GM23338 (cell line): ENCODE data around the gene NBAS. TPM values are rescaled to one million over a fixed set of nuclear protein-coding genes. Genes with fewer than 3 reads are reported as not detected.

Source experiments
- ATAC-seq: fragments of 200-7000 bp; cut with Tn5 transposase; 3 replicates; pipeline ENCODE4 v1.9.1; 2020
- DNase-seq: peaks from one replicate; pipeline ENCODE4 v3.0.0-alpha.2; 2015; ENCODE audit warnings: low spot score
- H2AFZ ChIP-seq: fragments of 200-600 bp; sonication (generic); 2 replicates; pipeline ENCODE4 v1.8.0; 2016; ENCODE audit warnings: antibody characterized with exemption, mild to moderate bottlenecking, moderate library complexity
- H3F3A ChIP-seq: fragments of 200-600 bp; sonication (generic); replicated peaks from 2 replicates; pipeline ENCODE4 v1.8.0; 2017; ENCODE audit warnings: antibody characterized with exemption, mixed run types, low read depth
- H3K27ac ChIP-seq: fragments of 200-600 bp; sonication (generic); 2 replicates; pipeline ENCODE4 v1.6.1; 2016; ENCODE audit warnings: low read depth
- H3K27me3 ChIP-seq: fragments of 200-600 bp; sonication (generic); 2 replicates; pipeline ENCODE4 v1.8.0; 2016; ENCODE audit warnings: mild to moderate bottlenecking, mixed run types, moderate library complexity; ENCODE audit not compliant: insufficient read depth
- H3K36me3 ChIP-seq: fragments of 200-600 bp; sonication (generic); 2 replicates; pipeline ENCODE4 v1.8.0; 2016; ENCODE audit warnings: mild to moderate bottlenecking; ENCODE audit not compliant: insufficient read depth
- H3K4me1 ChIP-seq: fragments of 200-600 bp; sonication (generic); 2 replicates; pipeline ENCODE4 v1.8.0; 2016; ENCODE audit warnings: mild to moderate bottlenecking, moderate library complexity; ENCODE audit not compliant: insufficient read depth
- H3K4me2 ChIP-seq: fragments of 200-600 bp; sonication (generic); 2 replicates; pipeline ENCODE4 v1.7.1; 2017; ENCODE audit warnings: mixed run types
- H3K4me3 ChIP-seq: fragments of 200-600 bp; sonication (generic); 2 replicates; pipeline ENCODE4 v1.6.1; 2016; ENCODE audit warnings: mixed run types
- H3K79me2 ChIP-seq: fragments of 200-600 bp; sonication (generic); replicated peaks from 2 replicates; pipeline ENCODE4 v1.8.0; 2017; ENCODE audit warnings: mild to moderate bottlenecking; ENCODE audit not compliant: insufficient read depth
- H3K9me2 ChIP-seq: fragments of 200-600 bp; sonication (generic); 2 replicates; pipeline ENCODE4 v1.8.0; 2017; ENCODE audit not compliant: insufficient read depth
- H4K20me1 ChIP-seq: fragments of 200-600 bp; sonication (generic); replicated peaks from 2 replicates; pipeline ENCODE4 v1.8.0; 2017; ENCODE audit warnings: mild to moderate bottlenecking; ENCODE audit not compliant: insufficient read depth
- H3K27ac Mint-ChIP-seq: 2 replicates; pipeline ENCODE4 v1.8.0; 2020; ENCODE audit warnings: inconsistent platforms, mild to moderate bottlenecking, moderate library complexity, mixed read lengths
- H3K27me3 Mint-ChIP-seq: 3 replicates; pipeline ENCODE4 v1.8.0; 2022; ENCODE audit warnings: low read depth, mild to moderate bottlenecking, moderate library complexity, mixed read lengths, inconsistent platforms; ENCODE audit not compliant: insufficient read depth, poor library complexity
- H3K36me3 Mint-ChIP-seq: 3 replicates; pipeline ENCODE4 v1.8.0; 2021; ENCODE audit warnings: low read depth, mild to moderate bottlenecking, inconsistent platforms, moderate library complexity, mixed read lengths
- H3K4me1 Mint-ChIP-seq: 3 replicates; pipeline ENCODE4 v1.8.0; 2020; ENCODE audit warnings: mild to moderate bottlenecking, inconsistent platforms, mixed read lengths
- H3K4me3 Mint-ChIP-seq: 3 replicates; pipeline ENCODE4 v1.8.0; 2021; ENCODE audit warnings: moderate library complexity, mild to moderate bottlenecking, inconsistent platforms, mixed read lengths
- H3K9me3 Mint-ChIP-seq: 3 replicates; pipeline ENCODE4 v1.8.0; 2020; ENCODE audit warnings: moderate library complexity, mild to moderate bottlenecking, inconsistent platforms, mixed read lengths
- CREB1 ChIP-seq: fragments of 250-450 bp; sonication (Bioruptor Pico); IDR thresholded peaks from 2 replicates; pipeline ENCODE4 v1.5.0; 2020; ENCODE audit warnings: low read depth, mild to moderate bottlenecking, moderate library complexity
- ETS1 ChIP-seq: IDR thresholded peaks from 2 replicates; pipeline ENCODE4 v1.6.1; 2016; ENCODE audit warnings: antibody characterized with exemption
- EZH2phosphoT487 ChIP-seq: fragments of 200-600 bp; sonication (generic); IDR thresholded peaks from one replicate; pipeline ENCODE4 v1.8.1; 2018; ENCODE audit warnings: antibody characterized with exemption; ENCODE audit not compliant: unreplicated experiment
- JUNB ChIP-seq: IDR thresholded peaks from one replicate; pipeline ENCODE4 v1.6.1; 2016; ENCODE audit warnings: antibody characterized with exemption; ENCODE audit not compliant: unreplicated experiment
- REST ChIP-seq: IDR thresholded peaks from one replicate; pipeline ENCODE4 v1.6.1; 2018; ENCODE audit warnings: antibody characterized with exemption; ENCODE audit not compliant: unreplicated experiment
- STAT1 ChIP-seq: IDR thresholded peaks from one replicate; pipeline ENCODE4 v1.6.1; 2016; ENCODE audit warnings: antibody characterized with exemption; ENCODE audit not compliant: unreplicated experiment
- ZNF114 ChIP-seq: fragments of 250-450 bp; sonication (Bioruptor Pico); IDR thresholded peaks from 2 replicates; pipeline ENCODE4 v1.5.0; 2020; ENCODE audit warnings: mild to moderate bottlenecking, moderate library complexity
- ZNF331 ChIP-seq: fragments of 250-450 bp; sonication (Bioruptor Pico); IDR thresholded peaks from 2 replicates; pipeline ENCODE4 v1.5.0; 2020; ENCODE audit warnings: low read depth, mild to moderate bottlenecking, moderate library complexity
- ZNF462 ChIP-seq: fragments of 250-450 bp; sonication (Bioruptor Pico); IDR thresholded peaks from 2 replicates; pipeline ENCODE4 v1.5.0; 2020; ENCODE audit warnings: mild to moderate bottlenecking, moderate library complexity
- polyA plus RNA-seq: library from polyadenylated mRNA; unstranded; fragments of >200 nt; fragmentation: Nextera tagmentation; extraction: Ambion mirVana; gene quantifications from 2 replicates; pipeline ENCODE4 v1.2.1, GENCODE V29; 2016
- total RNA-seq: library from RNA; depleted of rRNA; stranded (reverse); fragments of >200 nt; shearing (Covaris generic); gene quantifications from 2 replicates; pipeline ENCODE4 v1.2.3, GENCODE V29; 2014

The NBAS gene
- total and polyA plus RNA-seq, 2 experiments from 2014 or later: 24.8 to 38.9 TPM

- Histone ChIP-seq H4K20me1 (peaks cover 15% of the 10 kb centered on the region; the same call in 1 of the 2 replicates), H2AFZ (no peak overlapping the region), H3K4me1 (no peaks in the 10 kb centered on the region; the same call in 1 of the 2 replicates), H3K4me3 (no peak overlapping the region), H3K36me3 (peaks cover 74% of the 10 kb centered on the region), H3K27ac (no peak overlapping the region), H3K4me2 (no peak overlapping the region), H3F3A (no peaks in the 10 kb centered on the region), H3K9me2 (no peaks in the 10 kb centered on the region), H3K79me2 (no peaks in the 10 kb centered on the region), H3K27me3 (no peaks in the 10 kb centered on the region)
- Mint-ChIP-seq H3K4me1 (no peaks in the 10 kb centered on the region), H3K4me3 (no peak overlapping the region), H3K27ac (no peak overlapping the region), H3K27me3 (no peaks in the 10 kb centered on the region), H3K36me3 (peaks cover 96% of the 10 kb centered on the region), H3K9me3 (peaks cover 6% of the 10 kb centered on the region; the same call in 2 of the 3 replicates)
- ATAC-seq (no peak), DNase-seq (no peak)
- TF ChIP-seq EZH2phosphoT487 (no peak), REST (no peak), ETS1 (no peak), STAT1 (no peak), ZNF331 (CRISPR knock-in tag) (no peak), JUNB (no peak)
These were observed 44.6 kb upstream of the NBAS start for GRCh38 chr2:15605721-15606120.

- H3K9me2 ChIP-seq: no peaks in the 10 kb centered on the region
- H3F3A ChIP-seq: no peaks in the 10 kb centered on the region
- H3K4me1 ChIP-seq: no peaks in the 10 kb centered on the region; the same call in 1 of the 2 replicates
- H3K36me3 Mint-ChIP-seq: peaks cover 92% of the 10 kb centered on the region
- ATAC-seq: no peak
- H3K79me2 ChIP-seq: no peaks in the 10 kb centered on the region
- H3K27me3 Mint-ChIP-seq: no peaks in the 10 kb centered on the region
- H2AFZ ChIP-seq: no peak overlapping the region
- DNase-seq: no peak
- peaks cover 15% of the 10 kb centered on the region; the same call in 1 of the 2 replicates for H4K20me1 ChIP-seq
- no peaks in the 10 kb centered on the region for H3K4me1 Mint-ChIP-seq
- no peak overlapping the region for H3K4me3 Mint-ChIP-seq
- H3K36me3 ChIP-seq: peaks cover 82% of the 10 kb centered on the region
- no peak overlapping the region for H3K4me3 ChIP-seq
- H3K27ac ChIP-seq: no peak overlapping the region
- H3K27me3 ChIP-seq: no peaks in the 10 kb centered on the region
- no peaks in the 10 kb centered on the region for H3K9me3 Mint-ChIP-seq
- no peak overlapping the region for H3K27ac Mint-ChIP-seq
- H3K4me2 ChIP-seq: no peak overlapping the region
- no peak for TF ChIP-seq ETS1
- TF ChIP-seq STAT1: no peak
- no peak for TF ChIP-seq ZNF114 (CRISPR knock-in tag)
- TF ChIP-seq CREB1 (CRISPR knock-in tag): no peak
- TF ChIP-seq ZNF462 (CRISPR knock-in tag): no peak
- TF ChIP-seq ZNF331 (CRISPR knock-in tag): no peak
- TF ChIP-seq JUNB: no peak
These were observed 42.8 kb upstream of the NBAS start for GRCh38 chr2:15603948-15604347.
